Hepatocyte (in vitro differentiated cells): Measurements from ENCODE around the gene DYNC2LI1.
"Not testable (repeated sequence)": the region's sequence is repeated elsewhere in the genome, so short reads cannot be mapped to it uniquely, and the experiment has no call there.

Experiments
- CTCF ChIP-seq: fragments of 200-600 bp; sonication (generic); IDR thresholded peaks from 2 replicates; pipeline ENCODE4 v1.5.1; 2016; ENCODE audit warnings: antibody characterized with exemption, mild to moderate bottlenecking; ENCODE audit not compliant: poor library complexity
- EZH2 ChIP-seq: fragments of 200-600 bp; sonication (generic); IDR thresholded peaks from 2 replicates; pipeline ENCODE4 v1.6.1; 2016; ENCODE audit warnings: antibody characterized with exemption, mild to moderate bottlenecking, borderline replicate concordance
- EZH2phosphoT487 ChIP-seq: fragments of 200-600 bp; sonication (generic); IDR thresholded peaks from one replicate; pipeline ENCODE4 v1.6.1; 2018; ENCODE audit warnings: antibody characterized with exemption, mild to moderate bottlenecking, low read depth, moderate library complexity; ENCODE audit not compliant: unreplicated experiment, severe bottlenecking

DNA sequence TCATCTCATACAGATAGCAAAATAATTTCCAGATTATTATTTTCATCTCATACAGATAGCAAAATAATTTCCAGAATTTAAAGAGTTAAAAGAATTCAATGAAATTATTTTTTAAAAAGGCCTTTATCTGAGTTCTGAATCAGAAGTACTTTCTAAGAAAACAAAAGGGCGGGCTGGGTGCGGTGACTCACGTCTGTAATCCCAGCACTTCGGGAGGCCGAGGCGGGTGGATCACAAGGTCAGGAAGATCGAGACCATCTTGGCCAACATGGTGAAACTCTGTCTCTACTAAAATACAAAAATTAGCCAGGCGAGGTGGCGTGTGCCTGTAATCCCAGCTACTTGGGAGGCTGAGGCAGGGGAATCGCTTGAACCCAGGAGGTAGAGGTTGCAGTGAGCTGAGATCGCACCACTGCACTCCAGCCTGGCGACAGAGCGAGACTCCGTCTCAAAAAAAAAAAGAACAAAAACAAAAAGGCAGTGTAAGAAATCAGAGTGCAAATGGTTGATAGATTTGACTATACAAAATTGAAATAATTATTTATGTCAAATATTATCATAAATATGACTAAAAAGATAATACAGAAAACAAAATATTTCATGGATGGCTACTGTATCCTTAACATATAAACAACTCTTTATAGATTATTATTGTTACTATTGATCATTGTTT, 46.7 kb upstream of the DYNC2LI1 start:
- not testable (repeated sequence) for TF ChIP-seq EZH2phosphoT487, EZH2, CTCF
